Myocyte (in vitro differentiated cells): ENCODE data around the gene LHB. TPM values are rescaled to one million over a fixed set of nuclear protein-coding genes. Genes with fewer than 3 reads are reported as not detected.
"Not testable (repeated sequence)": the region's sequence is repeated elsewhere in the genome, so short reads cannot be mapped to it uniquely, and the experiment has no call there.

Source experiments
- DNase-seq: peaks from one replicate; pipeline ENCODE4 v3.0.0-alpha.2; 2012; ENCODE audit warnings: low read depth
- total RNA-seq: library from RNA; depleted of rRNA; stranded (reverse); fragments of >200 nt; gene quantifications from 2 replicates; pipeline ENCODE4 v1.2.3, GENCODE V29; 2014

LHB gene
- total RNA-seq, 1 donor from 2014 or later: not detected

DNA sequence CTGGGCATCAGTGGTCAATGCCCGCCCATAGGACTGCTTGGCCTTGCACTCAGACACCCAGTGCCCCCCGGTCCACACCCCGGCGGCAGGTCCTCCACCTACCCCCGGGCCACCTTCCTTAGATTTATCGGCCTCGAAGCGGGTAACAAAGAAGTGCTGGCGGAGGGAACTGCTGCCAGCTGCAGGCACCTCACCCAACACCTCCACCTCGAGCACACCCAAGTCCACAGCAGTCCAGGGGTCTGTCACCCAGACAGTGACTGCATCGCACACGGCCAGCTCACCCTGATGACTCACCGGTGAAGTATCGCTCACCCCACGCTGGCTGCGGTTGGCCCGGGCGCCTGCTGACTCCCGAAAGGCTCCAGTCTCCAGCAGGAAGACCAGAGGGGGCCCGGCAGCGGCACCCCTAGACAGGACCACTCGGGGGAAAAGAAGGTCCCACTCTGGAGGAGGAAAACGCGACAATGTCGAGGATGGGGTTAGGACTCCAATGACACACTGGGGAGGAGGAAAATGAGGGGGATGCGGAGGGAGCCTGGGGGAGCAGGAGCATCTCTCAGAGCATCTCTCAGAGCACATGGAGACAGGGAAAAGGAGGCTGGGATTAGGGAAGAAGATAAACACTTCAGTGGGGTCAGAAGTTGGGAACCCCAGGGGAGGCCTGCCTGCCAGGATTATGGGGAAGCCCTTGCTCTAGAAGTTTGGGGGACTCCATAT lies 21.8 kb upstream of the LHB start:
- peak; percentile 59 for DNase-seq

DNA sequence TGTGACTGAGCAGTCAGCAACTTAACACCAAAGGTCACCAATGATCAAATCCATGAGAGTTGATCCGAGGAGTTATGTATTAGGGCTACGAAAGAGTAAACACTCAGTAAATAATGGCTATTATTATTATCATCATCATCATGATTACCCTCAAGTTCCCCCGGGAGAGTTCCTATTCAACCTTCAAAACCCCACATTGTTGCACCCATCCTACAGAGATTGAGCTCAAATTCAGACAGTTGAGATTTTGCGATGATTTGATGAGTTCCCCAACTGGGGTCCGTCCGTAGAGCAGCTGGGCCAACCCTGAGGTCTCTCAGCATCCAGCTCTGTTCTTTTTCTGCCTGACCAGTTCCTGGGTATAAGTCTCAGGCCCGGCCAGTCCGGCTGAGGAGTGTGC lies 21.2 kb upstream of the LHB start:
- DNase-seq: not testable (repeated sequence)

DNA sequence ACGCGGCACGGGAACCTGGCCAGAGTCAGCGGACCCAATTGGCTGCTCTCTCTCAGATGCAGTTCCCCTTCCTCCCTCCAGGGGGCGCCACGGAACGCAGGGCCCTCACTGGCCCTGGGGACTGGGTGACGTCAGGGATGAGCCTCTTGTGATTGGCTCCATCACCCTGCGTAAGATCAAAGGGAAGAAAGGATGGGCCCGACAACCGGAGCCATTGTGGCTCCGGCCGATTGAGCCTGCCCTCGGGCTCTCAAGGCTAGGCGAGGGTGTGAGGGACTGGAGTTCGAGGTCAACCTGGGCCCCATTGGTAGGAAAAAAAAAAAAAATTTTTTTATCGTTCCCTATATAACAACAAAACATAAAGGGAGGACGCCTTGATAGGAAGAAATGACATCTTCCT lies 19.9 kb upstream of the LHB start, which contains the start of gene CGB1:
Gene CGB1 (minus strand): TSS at position 81 of the 400 bp plus-strand sequence. CDS start 184 bp downstream, outside the sequence.
- DNase-seq: not testable (repeated sequence)

DNA sequence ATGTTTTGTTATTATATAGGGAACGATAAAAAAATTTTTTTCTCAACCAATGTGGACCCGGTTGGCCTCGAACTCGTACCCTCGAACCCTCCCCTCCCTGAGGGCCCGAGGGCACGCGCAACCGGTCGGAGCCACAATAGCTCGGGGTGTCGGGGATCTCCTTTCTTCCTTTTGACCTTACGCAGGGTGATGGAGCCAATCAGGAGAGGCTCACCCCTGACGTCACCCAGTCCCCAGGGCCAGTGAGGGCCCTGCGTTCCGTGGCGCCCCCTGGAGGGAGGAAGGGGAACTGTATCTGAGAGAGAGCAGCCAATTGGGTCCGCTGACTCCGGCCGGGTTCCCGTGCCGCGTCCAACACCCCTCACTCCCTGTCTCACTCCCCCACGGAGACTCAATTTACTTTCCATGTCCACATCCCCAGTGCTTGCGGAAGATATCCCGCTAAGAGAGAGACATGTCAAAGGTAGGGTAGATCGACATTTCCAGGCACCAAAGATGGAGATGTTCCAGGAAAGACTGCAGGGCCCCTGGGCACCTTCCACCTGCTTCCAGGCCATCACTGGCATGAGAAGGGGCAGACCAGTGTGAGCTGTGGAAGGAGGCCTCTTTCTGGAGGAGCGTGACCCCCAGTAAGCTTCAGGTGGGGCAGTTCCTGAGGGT lies 14.9 kb upstream of the LHB start, which contains the start of gene CGB2:
Gene CGB2 (plus strand): TSS at position 249 of the 660 bp plus-strand sequence. CDS start 206 bp downstream, at position 455.
- not testable (repeated sequence) for DNase-seq

GRCh38 chr19:49030323-49030722 lies 13.4 kb upstream of the LHB start:
- DNase-seq: not testable (repeated sequence)

GRCh38 chr19:49029749-49030148 lies 12.9 kb upstream of the LHB start:
- not testable (repeated sequence) for DNase-seq

- not testable (repeated sequence) for DNase-seq
These were observed 11.8 kb upstream of the LHB start for GRCh38 chr19:49028686-49029085.

DNA sequence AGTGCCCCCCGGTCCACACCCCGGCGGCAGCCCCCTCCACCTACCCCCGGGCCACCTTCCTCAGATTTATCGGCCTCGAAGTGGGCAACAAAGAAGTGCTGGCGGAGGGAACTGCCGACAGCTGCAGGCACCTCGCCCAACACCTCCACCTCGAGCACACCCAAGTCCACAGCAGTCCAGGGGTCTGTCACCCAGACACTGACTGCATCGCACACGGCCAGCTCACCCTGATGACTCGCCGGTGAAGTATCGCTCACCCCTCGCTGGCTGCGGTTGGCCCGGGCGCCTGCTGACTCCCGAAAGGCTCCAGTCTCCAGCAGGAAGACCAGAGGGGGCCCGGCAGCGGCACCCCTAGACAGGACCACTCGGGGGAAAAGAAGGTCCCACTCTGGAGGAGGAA lies 8.7 kb upstream of the LHB start:
- DNase-seq: not testable (repeated sequence)

GRCh38 chr19:49025088-49025487 lies 8.2 kb upstream of the LHB start:
- DNase-seq: not testable (repeated sequence)

DNA sequence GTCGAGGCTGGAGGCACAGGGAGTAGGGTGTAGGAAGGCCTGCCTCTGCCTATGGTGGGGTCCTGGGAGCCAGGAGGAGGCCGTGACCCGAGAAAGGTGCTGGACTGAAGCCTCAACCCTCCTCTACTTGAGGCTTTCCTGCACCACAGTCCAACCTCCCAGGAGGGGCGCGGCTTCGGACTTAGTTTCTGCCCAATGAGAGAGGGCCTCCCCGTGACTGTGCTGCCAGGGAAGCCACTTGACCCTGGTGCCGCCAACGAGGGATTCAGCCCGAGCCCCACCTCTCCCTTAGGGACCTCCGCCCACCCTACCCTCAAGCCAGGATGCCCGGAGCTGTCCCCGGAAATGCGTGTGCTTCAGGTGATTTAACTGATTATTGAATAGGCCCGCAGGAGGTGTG lies 7.3 kb upstream of the LHB start, which contains the start of gene CGB3:
Gene CGB3 (minus strand): TSS at position 101 of the 400 bp plus-strand sequence. CDS start 362 bp downstream, outside the sequence.
- not testable (repeated sequence) for DNase-seq

- DNase-seq: no peak
These were observed 5.2 kb upstream of the LHB start for GRCh38 chr19:49022116-49022515.

- DNase-seq: no peak
These were observed 4.3 kb upstream of the LHB start for GRCh38 chr19:49020931-49021895.

- DNase-seq: no peak
These were observed 3.5 kb upstream of the LHB start for GRCh38 chr19:49020342-49020741.

- DNase-seq: peak; percentile 22
These were observed 2.5 kb upstream of the LHB start for GRCh38 chr19:49019242-49019932.

GRCh38 chr19:49018388-49019241 lies 1.7 kb upstream of the LHB start:
- DNase-seq: not testable (repeated sequence)

- DNase-seq: peak; percentile 52
These were observed 918 bp upstream of the LHB start for GRCh38 chr19:49017666-49018351.

DNA sequence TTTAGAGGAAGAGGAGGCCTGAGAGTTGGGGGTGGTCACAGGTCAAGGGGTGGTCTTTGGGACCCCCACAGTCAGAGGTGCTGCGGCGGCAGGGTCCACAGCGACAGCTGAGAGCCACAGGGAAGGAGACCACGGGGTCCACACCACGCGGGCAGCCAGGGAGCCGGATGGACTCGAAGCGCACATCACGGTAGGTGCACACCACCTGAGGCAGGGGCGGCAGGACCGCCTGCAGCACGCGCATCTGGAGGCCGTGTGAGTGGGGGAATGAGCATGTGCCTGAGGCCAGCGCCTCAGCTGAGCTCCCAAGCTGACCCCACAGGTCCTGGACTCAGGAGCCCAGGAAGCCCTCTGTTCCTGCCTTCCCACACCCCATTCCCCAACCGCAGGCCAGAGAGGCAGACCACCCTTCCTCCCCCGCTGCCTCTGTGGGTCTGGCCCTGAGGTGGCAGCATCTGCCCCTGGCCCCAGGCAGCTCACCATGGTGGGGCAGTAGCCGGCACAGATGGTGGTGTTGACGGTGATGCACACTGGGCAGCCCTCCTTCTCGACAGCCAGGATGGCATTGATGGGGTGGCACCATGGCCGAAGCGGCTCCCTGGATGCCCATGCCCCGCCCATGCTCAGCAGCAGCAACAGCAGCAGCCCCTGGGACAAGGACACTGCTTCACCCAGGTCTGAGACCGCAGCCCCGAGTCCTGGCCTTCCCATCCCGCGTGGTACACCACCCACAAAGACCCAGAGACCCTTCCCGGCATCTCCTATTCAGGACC lies 638 bp downstream of the LHB start:
- DNase-seq: no peak

DNA sequence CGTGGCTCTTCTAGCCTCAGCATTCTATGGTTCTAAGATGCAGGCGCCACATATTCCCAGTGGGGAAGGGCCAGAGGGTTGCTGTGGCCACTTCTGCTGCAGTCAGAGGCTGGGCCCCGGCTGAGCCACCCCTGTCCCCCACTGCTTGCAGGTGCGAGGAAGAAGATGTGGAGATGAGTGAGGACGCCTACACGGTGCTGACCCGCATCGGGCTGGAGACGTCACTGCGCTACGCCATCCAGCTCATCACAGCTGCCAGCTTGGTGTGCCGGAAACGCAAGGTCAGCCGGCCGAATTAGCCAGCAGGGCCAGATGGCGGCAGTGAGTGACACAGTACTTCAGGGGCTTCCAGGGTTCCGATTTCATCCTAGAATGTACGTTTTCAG lies 2.0 kb downstream of the LHB start:
- DNase-seq: no peak
